GOT3 (cell line): ENCODE results near the gene CCNB1.
"Not testable (repeated sequence)": the region's sequence is repeated elsewhere in the genome, so short reads cannot be mapped to it uniquely, and the experiment has no call there.

Experiments used
- DNase-seq: peaks from one replicate; lab custom pipeline; 2025; ENCODE audit warnings: mixed read lengths; lab: John Stamatoyannopoulos, UW

CCNB1 gene

DNA sequence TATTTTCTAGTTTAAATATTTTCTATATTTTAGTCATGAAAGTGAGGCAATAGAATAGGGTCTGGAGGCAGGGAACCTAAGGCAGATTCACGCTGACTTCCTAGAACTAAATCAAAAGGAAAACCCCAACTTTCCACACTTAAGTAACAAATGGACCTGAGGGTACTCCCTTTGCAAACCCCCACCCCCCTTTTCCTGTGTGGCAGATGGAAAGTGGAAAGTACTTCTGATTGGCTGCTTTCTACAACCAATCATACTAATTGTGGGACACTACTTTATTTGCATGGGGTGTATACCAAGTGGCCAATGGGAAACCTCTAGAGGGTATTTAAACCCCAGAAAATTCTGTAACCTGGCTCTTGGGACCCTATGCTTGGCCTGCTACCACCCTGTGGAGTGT is 17.7 kb downstream of the CCNB1 start:
- DNase-seq = no peak

DNA sequence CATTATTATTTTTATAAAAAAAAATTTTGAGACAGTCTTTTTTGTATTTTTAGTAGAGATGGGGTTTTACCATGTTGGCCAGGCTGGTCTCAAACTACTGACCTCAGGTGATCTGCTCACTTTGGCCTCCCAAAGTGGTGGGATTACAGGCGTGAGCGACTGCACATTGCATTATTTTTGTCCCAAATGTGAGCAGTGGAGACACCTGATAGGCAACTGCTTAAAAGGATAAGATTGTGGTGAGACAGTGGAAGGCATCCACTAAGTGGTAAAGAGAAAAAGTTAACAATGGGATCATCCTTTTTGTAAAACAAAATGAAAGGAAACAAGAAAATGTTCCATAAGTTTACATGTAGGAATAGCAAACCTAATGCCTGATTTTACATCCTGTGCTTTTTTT is 20.4 kb downstream of the CCNB1 start:
- DNase-seq = no peak

DNA sequence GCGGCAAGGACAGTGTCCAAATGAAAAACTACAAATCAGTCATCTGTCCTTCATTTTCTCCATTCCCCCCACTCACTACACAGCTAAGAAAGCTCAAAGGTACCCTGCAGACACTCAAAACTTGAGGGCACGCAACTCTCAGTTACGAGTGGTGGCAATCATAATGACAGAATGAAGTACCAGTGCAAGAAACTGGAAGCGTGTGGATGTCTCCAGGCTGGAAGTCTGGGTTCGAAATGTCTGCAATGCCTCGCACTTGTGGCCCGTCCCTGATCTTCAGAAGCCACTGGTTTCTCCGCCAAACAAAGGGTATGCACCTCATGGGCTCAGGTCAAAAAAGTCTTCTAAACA is 21.8 kb downstream of the CCNB1 start:
- no peak for DNase-seq

DNA sequence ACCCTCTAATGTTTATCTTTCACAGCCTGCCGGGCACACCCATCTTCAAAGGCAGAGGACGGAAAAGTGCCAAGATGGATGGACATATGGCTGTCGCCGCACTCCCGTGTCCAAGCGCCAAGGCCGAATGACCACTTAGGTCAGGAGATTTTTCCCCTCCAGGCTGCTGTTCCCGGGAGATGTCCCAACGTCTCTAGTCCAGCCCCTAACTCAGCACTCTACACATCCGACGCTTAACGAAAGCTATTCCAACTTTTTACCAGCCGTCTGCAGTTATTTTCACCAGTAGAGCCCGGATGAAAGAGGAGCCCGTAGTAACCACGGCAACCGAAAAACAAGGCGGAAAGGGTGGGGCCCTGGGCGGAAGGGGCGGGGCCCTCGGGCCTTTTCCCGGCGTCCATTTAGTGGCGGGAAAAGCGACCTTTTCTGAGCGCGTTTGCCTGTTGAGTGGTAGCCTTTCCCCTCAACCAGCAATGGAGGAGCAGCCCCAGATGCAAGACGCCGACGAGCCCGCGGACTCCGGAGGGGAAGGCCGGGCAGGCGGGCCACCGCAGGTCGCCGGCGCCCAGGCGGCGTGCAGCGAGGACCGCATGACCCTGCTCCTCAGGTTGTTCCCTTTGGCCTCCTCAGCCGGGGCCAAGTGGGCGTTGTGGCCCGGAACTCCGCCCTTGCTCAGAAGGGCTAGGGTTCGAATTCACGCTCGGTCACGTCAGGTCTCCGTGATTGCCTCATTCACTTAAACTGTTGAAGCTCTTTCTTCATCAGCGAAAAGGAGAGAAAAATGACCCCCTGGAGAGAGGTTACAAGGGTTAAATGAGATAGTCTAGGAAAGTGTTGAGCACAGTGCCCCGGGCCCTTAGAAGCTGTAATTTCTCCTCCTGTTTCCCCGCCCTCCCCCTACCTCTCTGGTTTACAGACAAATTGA is 22.5 kb downstream of the CCNB1 start, which contains the start of gene CENPH:
Gene CENPH, plus strand, starts transcription at position 422 of the 925 bp plus-strand sequence. Its CDS starts 52 bp downstream, at position 474.
- DNase-seq = peak; percentile 59

DNA sequence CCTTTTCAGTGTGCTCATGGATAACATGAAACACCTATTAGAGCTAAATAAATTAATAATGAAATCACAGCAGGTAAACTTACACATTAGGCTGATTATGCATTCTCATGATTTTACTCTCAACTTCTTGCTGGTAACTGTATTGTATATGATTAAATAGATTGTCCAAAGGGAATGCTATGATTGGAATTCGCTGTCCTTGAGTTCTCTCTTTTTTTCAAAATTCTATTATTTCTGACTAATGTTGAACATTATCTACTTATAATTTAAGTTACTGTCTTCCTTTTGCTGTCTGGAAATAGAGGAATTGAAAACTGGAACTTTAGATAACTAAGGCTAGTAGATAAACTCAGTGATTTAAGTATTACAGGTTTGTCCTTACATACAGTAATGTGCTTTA is 35.5 kb downstream of the CCNB1 start:
- no peak for DNase-seq

DNA sequence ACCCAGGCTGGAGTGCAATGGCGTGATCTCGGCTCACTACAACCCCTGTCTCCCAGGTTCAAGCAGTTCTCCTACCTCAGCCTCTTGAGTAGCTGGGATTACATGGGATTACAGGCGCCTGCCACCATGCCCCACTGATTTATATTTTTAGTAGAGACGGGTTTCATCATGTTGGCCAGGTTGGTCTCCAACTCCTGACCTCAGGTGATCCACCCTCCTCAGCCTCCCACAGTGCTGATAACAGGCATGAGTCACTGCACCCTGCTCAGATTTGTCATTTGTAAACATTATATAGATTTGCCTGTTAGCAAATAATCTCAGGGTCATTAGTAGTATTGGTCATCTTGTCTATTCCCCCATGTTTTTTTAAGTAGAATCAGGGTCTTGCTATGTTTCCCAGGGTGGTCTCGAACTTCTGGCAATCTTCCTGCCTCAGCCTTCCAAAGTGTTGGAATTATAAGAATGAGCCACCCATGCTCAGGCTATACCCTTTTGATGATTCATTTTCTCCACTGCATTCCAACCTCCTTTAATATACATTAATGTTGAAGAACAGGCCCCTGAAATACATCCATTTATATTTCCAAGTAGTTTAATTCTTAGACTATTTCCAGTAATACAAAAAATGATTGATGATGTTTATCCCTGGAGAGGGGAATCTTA is 39.7 kb downstream of the CCNB1 start:
- DNase-seq = no peak

DNA sequence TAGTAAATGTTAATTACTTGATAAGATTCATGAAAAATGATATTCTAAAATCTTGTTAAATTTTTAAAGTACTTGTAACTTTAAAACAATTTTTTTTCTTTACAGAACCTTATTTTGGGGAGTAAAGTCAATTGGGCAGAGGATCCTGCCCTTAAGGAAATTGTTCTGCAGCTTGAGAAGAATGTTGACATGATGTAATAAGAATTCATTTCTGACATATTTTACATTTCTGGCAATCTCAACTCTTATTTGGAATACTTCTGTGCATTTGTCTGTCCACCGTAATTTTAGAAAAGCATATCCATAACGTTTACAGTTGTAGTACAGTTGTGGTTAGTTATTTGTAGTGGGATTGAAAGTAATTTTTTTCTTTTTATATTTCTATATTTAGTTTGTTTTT is 42.7 kb downstream of the CCNB1 start:
- DNase-seq = no peak

DNA sequence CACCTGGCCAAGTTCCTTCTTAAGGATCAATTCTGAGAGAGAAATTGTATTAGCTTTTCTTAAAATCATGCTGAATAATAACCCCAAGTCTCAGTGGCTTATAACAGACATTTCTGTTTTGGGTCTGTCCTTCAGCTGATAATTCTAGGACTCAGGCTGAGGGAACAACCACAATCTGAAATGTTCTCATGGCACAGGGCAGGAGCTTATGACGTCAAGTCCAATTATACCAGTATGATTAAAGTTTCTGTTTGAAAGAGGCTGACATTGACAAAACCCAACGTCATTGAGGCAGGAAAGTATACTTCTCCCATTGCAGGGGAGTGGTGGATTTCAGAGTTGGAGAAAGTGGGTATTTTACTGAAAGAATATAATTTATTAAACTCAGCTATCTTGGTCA is 44.2 kb downstream of the CCNB1 start:
- DNase-seq = no peak

DNA sequence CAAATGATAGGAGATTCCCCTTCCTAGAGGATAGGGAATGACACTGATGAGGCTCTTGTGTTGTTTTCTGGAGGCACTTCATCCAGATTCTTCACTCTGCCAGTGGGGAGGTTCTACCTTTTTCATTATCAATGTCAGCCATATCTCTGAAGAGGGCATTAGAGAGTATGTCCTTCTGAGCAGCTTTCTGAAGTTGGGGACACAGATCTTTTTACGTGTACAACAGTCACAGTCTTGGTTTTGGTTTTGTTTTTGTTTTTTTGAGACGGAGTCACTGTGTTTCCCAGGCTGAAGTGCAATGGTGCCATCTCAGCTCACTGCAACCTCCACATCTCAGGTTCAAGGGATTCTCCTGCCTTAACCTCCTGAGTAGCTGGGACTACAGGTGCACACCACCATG is 45.1 kb downstream of the CCNB1 start:
- no peak for DNase-seq

DNA sequence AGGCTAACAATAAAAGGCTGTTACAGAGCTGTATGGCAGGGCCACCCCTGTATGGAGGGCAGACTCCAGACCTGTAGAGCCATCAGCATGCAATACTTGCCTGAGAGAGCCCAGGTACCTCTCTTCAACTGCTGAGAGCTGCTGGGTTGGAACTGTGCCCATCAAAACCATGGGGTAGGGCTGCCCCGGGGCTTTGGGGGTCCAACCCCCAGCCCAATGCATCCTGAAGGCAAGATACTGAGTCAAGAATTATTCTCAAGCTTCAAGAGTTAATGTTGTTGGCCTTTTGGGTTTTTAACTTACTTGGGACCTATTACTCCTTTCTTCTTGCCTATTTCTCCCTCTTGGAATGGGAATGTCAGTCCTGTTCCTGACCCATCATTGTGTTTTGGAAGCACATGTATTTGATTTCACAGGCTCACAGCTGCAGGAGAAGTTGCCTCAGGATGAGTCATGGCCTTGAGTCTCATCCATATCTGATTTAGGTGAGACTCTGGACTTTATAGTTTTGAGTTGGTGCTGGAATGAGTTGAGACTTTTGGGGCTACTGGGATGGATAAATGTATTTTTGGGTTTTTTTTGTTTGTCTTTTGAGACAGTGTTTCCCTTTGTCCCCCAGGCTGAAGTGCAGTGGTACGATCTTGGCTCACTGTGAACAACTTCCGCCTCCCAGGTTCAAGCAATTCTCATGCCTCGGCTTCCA is 46.7 kb downstream of the CCNB1 start:
- no peak for DNase-seq

DNA sequence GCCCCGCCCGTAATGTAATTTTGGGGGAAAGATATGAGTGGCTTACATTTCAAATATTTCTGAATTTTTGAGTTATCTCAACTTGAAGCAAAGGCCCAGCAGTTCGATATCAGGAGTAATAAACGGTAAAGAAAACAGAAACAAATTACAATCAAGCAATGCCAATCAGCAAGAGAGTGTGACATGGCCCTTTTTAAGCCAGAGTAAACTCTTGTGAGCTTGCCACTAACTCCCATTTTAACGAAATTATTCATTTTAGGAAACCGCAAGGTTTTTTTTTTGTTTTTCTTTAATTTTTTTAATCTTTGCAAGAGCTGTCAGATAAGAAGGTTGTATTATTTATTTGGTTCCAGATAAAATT is 50.2 kb downstream of the CCNB1 start:
- no peak for DNase-seq

DNA sequence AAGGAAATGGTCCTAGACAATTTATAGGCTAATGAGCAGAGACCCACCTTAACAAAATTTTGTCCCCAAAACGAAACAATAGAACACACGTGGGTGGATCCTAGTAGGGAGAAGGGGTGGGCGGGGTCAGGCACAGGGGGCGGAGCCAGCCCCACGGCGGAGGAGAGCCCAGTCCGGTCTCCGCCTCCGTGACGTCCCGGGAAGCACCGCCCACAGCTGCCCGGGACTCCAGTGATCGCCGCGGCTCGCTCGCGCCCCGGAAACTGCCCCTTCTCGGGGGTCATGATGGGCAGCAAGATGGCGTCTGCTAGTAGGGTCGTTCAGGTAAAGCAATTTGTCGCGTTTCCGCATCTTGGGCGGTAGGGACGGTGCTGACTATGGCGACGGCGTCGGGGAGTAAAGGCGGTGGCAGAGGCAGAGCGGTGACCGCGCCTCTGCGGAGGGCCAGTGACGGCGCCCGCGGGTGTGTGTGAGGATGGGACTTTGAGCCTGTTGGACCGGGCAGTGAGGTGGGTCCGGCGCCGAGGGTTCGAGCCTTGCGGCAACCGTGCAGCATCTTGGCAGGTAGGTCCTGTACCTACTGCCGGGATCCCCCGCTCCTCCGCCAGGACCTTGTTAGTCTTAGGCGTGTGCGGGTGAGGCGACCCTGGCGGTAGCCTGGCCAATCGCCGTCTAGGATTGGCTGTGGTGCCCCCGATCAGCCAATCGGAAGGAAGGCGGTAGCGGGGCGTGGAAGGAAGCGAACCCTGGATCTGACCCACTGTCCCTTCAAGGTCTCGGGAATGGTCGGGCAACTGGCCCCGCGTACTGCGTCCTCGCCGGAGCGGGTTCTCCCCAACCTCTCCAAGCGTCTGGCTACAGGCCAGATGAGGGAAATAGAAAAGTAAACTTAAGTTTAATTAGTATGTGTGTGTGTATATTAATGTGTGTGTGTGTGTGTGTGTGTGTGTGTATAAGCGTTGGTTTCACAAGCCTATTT is 50.9 kb downstream of the CCNB1 start:
- peak; percentile 73 for DNase-seq

DNA sequence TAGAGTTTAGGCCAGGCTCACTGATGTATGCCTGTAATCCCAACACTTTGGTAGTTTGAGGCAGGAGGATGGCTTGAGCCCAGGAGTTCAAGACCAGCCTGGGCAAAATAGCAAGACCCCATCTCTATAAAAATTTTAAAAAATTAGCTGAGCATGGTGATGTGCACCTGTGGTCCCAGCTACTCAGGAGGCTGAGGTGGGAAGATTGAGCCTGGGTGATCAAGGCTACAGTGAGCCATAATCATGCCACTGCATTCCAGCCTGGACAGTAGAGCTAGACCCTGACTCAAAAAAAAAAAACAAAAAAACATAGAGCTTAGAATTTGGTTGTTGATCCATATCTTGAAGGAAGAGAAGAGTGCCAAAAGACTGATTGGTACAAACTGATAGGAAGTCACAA is 53.0 kb downstream of the CCNB1 start:
- DNase-seq = no peak

DNA sequence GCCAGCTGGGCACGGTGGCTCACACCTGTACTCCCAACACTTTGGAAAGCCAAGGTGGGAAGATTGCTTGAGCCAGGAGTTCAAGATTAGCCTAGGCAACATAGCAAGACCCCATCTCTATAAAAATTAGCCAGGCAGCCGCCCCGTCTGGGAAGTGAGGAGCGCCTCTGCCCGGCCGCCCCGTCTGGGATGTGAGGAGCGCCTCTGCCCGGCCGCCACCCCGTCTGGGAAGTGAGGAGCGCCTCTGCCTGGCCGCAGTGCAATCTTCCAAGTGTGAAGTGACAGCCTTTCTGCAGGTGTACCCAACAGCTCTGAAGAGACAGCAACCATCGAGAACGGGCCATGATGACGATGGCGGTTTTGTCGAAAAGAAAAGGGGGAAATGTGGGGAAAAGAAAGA is 53.4 kb downstream of the CCNB1 start:
- DNase-seq = not testable (repeated sequence)

DNA sequence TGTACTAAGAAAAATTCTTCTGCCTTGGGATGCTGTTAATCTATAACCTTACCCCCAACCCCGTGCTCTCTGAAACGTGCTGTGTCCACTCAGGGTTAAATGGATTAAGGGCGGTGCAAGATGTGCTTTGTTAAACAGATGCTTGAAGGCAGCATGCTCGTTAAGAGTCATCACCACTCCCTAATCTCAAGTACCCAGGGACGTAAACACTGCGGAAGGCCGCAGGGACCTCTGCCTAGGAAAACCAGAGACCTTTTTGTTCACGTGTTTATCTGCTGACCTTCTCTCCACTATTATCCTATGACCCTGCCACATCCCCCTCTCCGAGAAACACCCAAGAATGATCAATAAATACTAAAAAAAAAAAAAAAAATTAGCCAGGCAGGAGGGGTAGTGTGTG is 53.9 kb downstream of the CCNB1 start:
- not testable (repeated sequence) for DNase-seq

DNA sequence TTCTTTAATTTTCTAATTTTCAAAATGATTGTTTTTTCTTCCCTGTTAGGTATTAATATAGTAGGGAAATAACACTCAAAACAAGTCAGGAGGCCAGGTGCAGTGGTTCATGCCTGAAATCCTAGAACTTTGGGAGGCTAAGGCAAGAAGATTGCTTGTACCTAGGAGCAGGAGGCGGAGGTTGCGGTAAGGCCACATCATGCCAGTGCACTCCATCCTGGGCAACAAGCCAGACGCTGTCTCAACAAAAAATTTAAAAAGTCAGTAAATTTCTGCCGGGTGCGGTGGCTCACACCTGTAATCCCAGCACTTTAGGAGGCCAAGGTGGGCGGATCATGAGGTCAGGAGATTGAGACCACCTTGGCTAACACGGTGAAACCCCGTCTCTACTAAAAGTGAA is 57.6 kb downstream of the CCNB1 start:
- DNase-seq = no peak

DNA sequence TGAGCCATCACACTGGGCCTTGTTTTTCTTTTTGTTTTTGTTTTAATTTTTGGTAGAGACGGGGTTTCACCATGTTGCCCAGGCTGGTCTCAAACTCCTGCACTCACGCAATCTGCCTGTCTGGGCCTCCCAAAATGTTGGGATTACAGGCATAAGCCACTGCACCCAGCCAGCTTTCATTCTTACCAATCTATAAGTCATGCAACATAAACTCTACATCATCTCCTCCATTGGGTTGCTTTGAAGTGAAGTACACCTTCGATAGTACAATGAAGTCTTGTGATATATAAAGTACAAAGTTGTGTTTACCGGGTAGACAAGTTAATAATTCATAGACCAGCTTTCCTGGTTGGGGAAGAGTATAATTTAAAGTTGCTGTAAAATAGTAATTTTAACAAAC is 58.9 kb downstream of the CCNB1 start:
- DNase-seq = no peak
